Measurements from ENCODE around the gene ZNF558. TPM values are rescaled to one million over a fixed set of nuclear protein-coding genes. Genes with fewer than 3 reads are reported as not detected.
A peak's percentile ranks its signal among the peaks of the same experiment; 100 is the strongest.

Gene ZNF558
- total RNA-seq (2014; rRNA removed; shearing (Covaris generic)): 16.9 and 23.2 TPM in 2 replicates
- polyA plus RNA-seq (2014; cell fraction: nucleus; rRNA removed): 11.3 and 28.1 TPM in 2 replicates

- DNase-seq (ENCODE audit: extremely low read depth, low read depth): peak; percentile 91
Observed at GRCh38 chr19:8832132-8833021, at the start of gene ZNF558, which contains the start of gene MBD3L1. TSS of gene ZNF558 (minus strand) at chr19:8832304. CDS start at chr19:8822659, 9,645 bp downstream. TSS of gene MBD3L1 (plus strand) at chr19:8832377. CDS start at chr19:8842679, 10,302 bp downstream.

DNA sequence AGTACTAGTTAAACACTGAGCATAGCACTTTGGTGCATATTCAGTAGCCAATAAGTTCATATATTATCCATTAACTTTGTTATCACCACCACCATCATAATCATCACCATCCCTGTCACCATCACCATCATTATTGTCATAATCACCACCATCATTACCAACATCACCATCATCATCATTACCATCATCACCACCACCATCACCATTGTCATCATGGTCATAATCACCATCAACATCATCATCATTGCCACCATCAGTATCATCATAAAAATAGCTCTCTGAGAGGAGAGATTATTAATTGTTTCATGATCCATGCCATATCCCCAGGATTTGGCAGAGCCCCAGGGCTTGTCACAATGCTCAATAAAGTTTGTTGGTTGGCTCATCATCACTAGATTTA is 49.4 kb upstream of the ZNF558 start:
- no peak for DNase-seq (ENCODE audit: extremely low read depth, low read depth)

DNA sequence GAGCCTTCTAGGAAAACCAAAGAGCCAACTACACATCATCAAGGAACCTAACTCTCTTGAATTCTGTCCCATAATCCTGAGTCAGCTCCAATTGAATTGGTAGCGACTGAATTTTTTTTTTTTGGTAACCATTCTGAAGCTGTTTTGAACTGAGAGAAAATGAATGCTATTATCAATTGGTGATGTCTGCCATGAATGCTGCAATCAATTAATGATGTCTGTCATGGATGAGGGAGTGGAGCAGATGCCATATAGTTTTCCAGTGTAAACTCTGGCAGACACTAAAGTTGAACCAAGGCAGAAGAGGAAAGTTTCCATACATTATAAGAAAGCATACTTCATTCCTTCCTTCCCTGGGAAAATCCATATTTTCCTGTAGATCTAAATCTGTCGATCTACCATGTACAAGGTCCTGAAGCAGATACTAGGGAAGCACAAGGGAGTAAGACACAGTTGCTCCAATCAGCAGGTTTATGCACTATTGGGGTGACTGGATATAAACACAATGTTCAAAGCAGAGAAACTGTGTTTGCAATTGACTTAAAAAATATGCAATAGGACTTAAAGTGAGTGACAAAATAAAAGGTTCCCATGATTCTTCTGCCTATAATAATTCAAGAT is 48.9 kb upstream of the ZNF558 start:
- no peak for DNase-seq (ENCODE audit: extremely low read depth, low read depth)

GRCh38 chr19:8877854-8878705 is 46.0 kb upstream of the ZNF558 start:
- DNase-seq (ENCODE audit: extremely low read depth, low read depth): no peak

DNA sequence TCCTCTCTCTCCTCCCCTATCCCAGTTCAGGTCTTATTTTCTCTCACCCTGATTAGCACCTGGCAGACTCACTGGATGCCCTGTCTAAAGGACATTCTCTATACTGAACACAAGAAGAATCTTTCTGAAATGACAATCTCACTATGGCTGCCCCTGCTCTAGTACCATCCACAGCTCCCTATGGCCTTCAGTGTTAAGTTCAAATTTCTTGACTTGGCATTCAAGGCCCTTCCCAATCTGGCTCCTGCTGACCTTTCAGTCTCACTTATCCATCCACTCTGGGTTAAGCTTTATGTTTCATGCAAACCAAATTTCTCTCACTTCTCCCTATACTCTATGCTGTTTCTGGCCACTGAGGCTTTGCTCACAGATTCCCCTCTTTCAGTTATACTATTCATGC is 34.2 kb upstream of the ZNF558 start:
- no peak for DNase-seq (ENCODE audit: extremely low read depth, low read depth)

GRCh38 chr19:8858260-8858659 is 26.2 kb upstream of the ZNF558 start:
- no peak for DNase-seq (ENCODE audit: extremely low read depth, low read depth)

DNA sequence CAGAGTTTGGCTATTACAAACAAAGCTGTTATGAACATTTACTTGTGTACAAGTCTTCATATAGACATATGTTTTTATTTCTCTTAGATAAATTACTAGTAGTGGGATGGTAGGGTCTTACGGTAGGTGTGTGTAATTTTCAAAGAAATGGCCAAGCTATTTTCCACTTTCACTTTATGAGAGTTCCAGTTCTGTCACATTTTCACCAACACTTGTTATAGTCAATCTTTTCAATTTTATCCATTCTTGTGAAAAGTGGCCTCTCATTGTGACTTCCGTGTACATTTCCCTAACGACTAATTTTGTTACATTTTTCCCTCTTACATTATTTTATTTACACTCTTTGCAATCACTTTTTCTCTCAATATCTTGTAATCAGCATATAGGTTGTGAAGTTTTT is 18.4 kb upstream of the ZNF558 start:
- no peak for DNase-seq (ENCODE audit: extremely low read depth, low read depth)

GRCh38 chr19:8849232-8849631 is 17.1 kb upstream of the ZNF558 start:
- no peak for DNase-seq (ENCODE audit: extremely low read depth, low read depth)

DNA sequence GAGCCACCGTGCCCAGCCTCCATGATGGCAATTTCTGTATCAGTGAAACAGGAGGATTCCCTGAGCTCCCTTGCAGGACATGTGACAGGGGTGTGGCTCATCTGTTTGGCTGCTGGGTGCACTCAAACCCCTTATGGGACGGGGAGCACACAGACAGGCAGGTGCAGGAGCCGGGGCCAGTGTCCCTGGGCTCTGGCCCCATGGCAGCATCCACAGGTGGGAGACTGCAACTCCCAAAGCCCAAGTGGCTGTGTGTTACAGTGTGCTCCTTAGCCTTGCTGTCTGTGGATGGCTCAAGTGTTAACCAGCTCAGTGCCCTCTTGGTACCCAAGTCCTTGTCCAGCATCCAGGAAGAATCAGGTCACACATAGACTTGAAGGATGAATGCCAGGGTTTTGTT is 14.7 kb upstream of the ZNF558 start:
- DNase-seq (ENCODE audit: extremely low read depth, low read depth): no peak

- no peak for DNase-seq (ENCODE audit: extremely low read depth, low read depth)
Observed at GRCh38 chr19:8840708-8841107, 8.6 kb upstream of the ZNF558 start.

DNA sequence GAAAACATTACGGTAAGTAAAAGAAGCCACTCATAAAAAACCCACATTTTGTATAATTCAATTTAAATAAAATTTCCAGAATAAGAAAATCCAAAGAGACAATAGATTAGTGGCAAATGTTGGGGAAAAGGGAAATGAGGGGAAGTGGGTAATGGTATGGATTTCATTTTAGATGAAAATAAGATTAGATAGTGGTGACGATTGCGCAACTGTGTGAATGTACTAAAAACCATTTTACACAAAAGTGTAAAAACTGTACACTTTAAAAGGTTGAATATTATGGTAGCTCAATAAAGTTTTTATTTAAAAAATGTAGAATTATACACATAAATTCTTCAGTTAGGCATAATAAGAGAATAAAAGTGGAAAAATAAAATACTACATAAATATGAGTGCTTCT is 3.8 kb upstream of the ZNF558 start:
- DNase-seq (ENCODE audit: extremely low read depth, low read depth): no peak

DNA sequence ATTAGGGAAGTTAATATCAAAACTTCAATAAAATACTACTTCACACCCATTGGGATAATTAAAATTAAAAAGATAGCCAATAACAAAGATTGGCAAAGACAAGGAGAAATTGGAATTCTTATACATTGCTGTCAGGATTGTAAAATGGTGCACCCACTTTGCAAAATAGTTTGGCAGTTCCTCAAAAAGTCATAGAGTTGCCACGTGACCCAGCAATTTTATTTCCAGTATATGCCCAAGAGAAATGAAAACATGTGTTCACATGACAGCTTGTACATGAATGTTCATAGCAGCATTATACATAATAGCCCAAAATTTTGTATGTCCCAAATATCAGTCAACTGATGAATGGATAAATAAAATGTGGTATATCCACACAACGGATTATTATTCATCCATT is 3.3 kb upstream of the ZNF558 start:
- no peak for DNase-seq (ENCODE audit: extremely low read depth, low read depth)

DNA sequence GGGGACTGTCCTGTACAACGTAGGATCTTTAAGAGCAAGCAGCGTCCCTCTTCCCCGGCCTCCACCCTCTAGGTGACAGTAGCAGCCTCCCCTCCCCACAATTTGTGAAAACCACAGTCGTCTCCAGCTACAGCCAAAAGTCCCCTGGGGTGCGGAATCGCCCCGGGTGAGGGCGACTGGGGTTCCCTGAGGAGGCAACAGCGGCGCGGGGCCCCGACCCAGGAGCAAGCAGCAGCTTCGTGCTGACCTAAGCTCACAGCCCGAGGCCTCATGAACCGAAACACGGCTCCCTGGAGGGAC is 322 bp downstream of the ZNF558 start:
- no peak for DNase-seq (ENCODE audit: extremely low read depth, low read depth)

DNA sequence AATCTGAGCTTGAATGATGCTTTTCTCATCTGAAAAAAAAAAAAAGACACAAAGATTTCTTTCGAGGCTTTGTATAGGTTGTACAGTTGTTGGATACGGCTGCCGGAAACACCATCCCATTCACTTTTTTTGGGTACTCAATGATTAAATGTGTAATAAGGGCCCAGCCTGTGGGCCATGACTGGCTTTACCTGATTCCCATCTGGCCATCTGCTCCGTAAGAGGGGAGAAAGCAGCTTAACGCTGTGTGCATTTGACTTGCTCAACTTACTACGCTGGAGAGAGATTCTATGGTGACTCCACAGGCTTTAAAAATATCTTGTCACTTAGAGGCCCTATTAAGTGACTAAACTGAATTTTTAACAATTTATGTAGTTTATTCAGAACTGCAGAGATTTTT is 731 bp downstream of the ZNF558 start:
- no peak for DNase-seq (ENCODE audit: extremely low read depth, low read depth)

GRCh38 chr19:8827277-8827676 is 4.8 kb downstream of the ZNF558 start:
- no peak for DNase-seq (ENCODE audit: extremely low read depth, low read depth)

DNA sequence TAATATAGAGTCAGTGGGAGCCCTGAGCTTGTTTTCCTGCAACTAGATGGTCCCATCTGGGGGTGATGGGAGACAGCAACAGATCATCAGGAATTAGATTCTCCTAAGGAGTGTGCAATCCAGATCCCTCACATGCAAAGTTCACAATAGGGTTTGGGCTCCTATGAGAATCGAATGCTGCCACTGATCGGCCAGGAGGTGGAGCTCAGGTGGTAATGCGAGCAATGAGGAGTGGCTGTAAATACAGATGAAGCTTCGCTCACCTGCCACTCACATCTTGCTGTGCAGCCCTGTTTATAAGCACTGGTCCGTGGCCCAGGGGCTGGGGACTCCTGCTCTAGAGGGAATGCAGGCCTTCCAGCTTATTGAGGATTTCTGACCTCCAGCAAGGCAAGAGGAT is 5.7 kb downstream of the ZNF558 start:
- no peak for DNase-seq (ENCODE audit: extremely low read depth, low read depth)

GRCh38 chr19:8821748-8822241 is 10.3 kb downstream of the ZNF558 start:
- no peak for DNase-seq (ENCODE audit: extremely low read depth, low read depth)

DNA sequence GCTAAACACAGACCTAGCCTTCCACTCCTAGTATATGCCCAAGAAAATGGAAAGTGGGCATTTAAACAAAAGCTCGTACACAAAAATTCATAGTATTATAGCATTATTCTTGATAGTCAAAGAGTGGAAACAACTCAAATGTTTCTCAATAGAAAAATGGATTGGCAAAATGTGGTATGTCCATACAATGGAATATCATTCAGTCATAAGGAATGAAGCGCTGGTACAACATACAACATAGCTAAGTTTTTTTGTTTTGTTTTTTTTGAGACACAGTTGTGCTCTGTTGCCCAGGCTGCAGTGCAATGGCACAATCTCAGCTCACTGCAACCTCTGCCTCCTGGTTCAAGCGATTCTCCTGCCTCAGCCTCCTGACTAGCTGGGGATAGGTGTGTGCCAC is 11.9 kb downstream of the ZNF558 start:
- no peak for DNase-seq (ENCODE audit: extremely low read depth, low read depth)

DNA sequence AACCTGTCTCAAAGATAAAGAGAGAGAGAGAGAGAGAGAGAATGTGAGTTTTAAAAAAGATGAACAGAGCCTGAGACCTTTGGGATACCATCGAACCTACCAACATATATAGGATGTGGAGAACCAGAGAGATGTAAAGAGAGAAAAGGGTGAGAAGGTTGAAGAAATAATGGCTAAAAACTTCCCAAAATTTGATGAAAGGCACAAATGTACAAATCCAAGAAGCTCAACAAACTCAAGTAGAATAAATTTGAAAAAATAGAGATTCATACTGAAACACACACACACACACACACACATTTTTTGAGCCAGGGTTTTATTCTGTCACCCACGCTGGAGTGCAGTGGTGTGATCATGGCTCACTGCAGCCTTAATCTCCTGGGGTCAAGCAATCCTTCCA is 16.3 kb downstream of the ZNF558 start:
- no peak for DNase-seq (ENCODE audit: extremely low read depth, low read depth)

DNA sequence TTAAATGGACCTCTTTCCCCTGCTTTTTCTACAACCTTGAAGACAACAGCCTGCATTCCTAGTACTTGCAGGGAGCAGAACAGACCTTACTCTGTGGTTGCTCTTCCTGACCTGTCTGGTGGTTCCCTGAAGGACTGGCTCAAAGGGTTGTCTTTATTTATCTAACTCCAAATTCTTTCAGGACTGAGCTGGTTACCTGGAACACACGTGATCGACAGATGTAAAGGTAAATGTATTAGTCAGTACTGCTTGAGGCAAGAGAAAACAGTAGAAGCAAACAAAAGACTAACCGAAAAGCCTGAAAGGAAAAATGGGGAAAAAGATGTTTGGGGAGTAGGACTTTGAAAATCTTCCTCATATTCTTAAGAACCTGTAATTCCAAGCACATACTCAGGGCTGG is 17.9 kb downstream of the ZNF558 start:
- DNase-seq (ENCODE audit: extremely low read depth, low read depth): no peak

All from NCI-H460 (cell line).